ENCODE data around the gene ELOF1.
A peak's percentile ranks its signal among the peaks of the same experiment; 100 is the strongest.

The ELOF1 gene

DNA sequence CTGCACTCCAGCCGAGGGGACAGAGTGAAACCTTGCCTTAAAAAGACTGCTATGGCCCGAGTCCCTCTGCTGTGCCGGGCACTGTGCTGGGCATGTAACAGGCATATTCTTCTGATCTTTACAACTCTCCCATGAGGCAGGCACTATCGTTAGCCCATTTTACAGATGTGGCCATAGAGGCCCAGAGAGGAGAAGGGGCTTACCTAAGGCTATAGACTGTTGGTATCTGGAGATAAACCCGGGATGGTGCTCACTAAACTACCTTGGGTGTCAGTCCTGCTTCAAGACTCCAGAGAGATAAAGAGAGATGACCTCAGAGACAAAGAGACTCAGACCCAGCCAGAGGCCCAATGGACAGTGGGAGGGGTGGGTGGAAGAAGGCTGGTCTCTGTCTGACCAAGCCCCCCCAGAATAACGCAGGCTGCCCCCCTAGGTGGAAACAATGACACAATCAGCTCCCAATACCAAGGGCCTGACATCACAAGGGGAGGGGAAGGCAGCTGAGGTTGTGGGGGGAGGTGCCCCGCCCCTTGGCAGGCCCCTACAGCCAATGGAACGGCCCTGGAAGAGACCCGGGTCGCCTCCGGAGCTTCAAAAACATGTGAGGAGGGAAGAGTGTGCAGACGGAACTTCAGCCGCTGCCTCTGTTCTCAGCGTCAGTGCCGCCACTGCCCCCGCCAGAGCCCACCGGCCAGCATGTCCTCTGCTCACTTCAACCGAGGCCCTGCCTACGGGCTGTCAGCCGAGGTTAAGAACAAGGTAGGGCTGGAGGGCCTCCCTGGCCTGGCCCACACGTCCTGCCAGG, 20.6 kb downstream of the ELOF1 start, which contains the start of gene CNN1:
Gene CNN1 (plus strand): TSS at position 620 of the 805 bp plus-strand sequence. CDS start 77 bp downstream, at position 697.
- no peak within 1 kb of the TSS for H3K27ac ChIP-seq
- no peaks in the 10 kb centered on the region for H3K4me1 ChIP-seq
- H3K4me3 ChIP-seq (ENCODE audit: low read depth, low read length) = no peak within 1 kb of the TSS
- H3K27me3 ChIP-seq (ENCODE audit: control insufficient read depth, insufficient read depth, low read length) = no peaks in the 10 kb centered on the region
- no peaks in the 10 kb centered on the region for H3K36me3 ChIP-seq (ENCODE audit: control insufficient read depth, insufficient read depth, low read length)
- H2AFZ ChIP-seq = peak within 1 kb of the TSS; percentile 75
- no peaks in the 10 kb centered on the region for H3K79me2 ChIP-seq
- no peaks in the 10 kb centered on the region for H3K9me3 ChIP-seq (ENCODE audit: control insufficient read depth, low read length)
- H3K4me2 ChIP-seq (ENCODE audit: low read length) = no peak within 1 kb of the TSS
- TF ChIP-seq, protein P1, sequence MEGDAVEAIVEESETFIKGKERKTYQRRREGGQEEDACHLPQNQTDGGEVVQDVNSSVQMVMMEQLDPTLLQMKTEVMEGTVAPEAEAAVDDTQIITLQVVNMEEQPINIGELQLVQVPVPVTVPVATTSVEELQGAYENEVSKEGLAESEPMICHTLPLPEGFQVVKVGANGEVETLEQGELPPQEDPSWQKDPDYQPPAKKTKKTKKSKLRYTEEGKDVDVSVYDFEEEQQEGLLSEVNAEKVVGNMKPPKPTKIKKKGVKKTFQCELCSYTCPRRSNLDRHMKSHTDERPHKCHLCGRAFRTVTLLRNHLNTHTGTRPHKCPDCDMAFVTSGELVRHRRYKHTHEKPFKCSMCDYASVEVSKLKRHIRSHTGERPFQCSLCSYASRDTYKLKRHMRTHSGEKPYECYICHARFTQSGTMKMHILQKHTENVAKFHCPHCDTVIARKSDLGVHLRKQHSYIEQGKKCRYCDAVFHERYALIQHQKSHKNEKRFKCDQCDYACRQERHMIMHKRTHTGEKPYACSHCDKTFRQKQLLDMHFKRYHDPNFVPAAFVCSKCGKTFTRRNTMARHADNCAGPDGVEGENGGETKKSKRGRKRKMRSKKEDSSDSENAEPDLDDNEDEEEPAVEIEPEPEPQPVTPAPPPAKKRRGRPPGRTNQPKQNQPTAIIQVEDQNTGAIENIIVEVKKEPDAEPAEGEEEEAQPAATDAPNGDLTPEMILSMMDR (IDR thresholded peaks at IDR 0.05) = no peak
- H3K9ac ChIP-seq = no peak within 1 kb of the TSS

DNA sequence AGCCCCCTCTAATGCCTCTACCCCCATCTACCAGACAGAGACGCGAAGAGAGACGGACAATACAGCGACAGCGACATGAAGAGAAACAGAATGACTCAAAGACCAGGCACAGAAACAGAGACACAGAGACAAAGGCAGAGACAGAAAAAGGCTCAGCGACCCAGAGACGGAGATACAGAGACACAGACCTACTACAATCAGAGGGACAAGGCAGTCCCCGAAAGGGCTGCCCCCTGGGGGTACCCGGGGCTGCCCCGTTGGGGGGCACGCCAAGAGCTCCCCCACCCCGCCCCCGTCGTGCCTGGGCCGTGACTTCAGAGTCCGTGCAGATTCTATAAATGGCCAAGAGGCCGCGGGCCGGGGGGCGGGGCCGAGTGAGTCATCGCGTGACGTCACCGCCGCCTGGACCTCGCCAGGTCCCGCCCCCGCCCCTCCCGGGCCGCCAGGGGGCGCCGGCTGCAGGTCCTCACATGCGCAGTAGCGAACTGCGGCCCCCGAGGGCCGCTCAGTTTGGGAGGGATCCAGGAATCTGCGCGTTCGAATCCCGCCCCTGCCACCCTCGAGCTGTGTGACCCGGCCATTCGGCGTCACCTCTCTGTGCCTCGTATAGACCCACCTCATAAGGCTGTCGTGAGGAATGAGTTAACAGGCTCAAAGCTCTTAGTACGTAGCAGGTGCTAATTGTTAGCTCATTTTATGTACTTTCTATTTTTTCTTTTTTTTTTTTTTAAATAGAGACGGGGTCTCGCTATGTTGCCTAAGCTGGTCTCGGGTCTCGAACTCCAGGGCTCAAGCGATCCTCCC, 23.0 kb downstream of the ELOF1 start:
- Histone ChIP-seq H3K36me3 (ENCODE audit: control insufficient read depth, insufficient read depth, low read length) (no peaks in the 10 kb centered on the region), H3K9ac (no peak overlapping the region), H3K27me3 (ENCODE audit: control insufficient read depth, insufficient read depth, low read length) (no peaks in the 10 kb centered on the region), H3K4me2 (ENCODE audit: low read length) (peak overlapping the region; percentile 64), H3K9me3 (ENCODE audit: control insufficient read depth, low read length) (no peaks in the 10 kb centered on the region), H2AFZ (peak overlapping the region; percentile 87), H3K4me3 (ENCODE audit: low read depth, low read length) (peak overlapping the region; percentile 42), H3K79me2 (no peaks in the 10 kb centered on the region), H3K4me1 (no peaks in the 10 kb centered on the region), H3K27ac (peak overlapping the region; percentile 72)
- TF ChIP-seq, protein P1 (IDR thresholded peaks at IDR 0.05) = peak; percentile 95

DNA sequence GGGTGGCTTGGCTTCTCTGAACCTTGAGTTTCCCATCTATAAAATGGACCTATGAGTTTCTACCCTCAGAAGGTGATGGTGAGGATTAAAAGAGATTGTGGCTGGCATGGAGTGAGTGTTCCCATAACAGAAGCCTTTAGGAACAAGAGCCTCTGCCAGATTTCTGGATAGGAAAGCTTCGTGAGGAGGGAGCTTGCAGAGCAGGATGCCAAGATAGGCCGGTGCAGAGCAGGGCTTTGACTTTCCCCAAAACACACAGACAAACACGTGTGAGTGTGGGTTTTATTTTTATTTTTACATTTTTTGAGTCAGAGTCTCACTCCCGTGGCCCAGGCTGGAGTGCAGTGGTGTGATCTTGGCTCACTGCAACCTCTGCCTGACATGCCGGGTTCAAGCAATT, 24.1 kb downstream of the ELOF1 start:
- H3K27ac ChIP-seq = no peak overlapping the region
- TF ChIP-seq, protein P1 (IDR thresholded peaks at IDR 0.05) = no peak

DNA sequence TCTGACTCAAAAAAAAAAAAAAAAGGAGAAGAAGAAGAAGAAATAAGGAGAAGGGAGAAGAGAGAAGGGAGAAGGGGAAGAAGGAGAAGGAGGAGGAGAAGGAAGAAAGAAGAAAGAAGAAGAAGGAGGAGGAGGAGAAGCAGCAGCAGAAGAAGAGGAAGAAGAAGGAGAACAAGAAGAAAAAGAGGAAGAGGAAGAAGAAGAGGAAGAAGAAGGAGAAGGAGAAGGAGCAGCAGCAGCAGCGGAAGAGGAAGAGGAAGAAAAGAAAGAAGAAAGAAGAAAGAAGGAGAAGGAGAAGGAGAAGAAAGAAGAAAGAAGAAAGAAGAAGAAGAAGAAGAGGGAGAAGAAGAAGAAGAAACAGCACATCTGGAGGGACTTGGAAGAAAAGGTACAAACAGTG, 24.5 kb downstream of the ELOF1 start:
- H3K27me3 ChIP-seq (ENCODE audit: control insufficient read depth, insufficient read depth, low read length) = no peaks in the 10 kb centered on the region
- H3K79me2 ChIP-seq = no peaks in the 10 kb centered on the region
- TF ChIP-seq, protein P1 (IDR thresholded peaks at IDR 0.05) = no peak
- no peaks in the 10 kb centered on the region for H3K36me3 ChIP-seq (ENCODE audit: control insufficient read depth, insufficient read depth, low read length)
- H3K9me3 ChIP-seq (ENCODE audit: control insufficient read depth, low read length) = no peaks in the 10 kb centered on the region
- no peak overlapping the region for H3K4me3 ChIP-seq (ENCODE audit: low read depth, low read length)
- no peak overlapping the region for H3K27ac ChIP-seq
- no peak overlapping the region for H3K9ac ChIP-seq
- H2AFZ ChIP-seq = peak overlapping the region; percentile 22
- no peak overlapping the region for H3K4me2 ChIP-seq (ENCODE audit: low read length)
- peaks cover 5% of the 10 kb centered on the region for H3K4me1 ChIP-seq

More for the DNA sequence above, 24.1 kb downstream of the ELOF1 start:
- H3K36me3 ChIP-seq (ENCODE audit: control insufficient read depth, insufficient read depth, low read length) = no peaks in the 10 kb centered on the region
- H3K27me3 ChIP-seq (ENCODE audit: control insufficient read depth, insufficient read depth, low read length) = no peaks in the 10 kb centered on the region
- no peak overlapping the region for H3K4me2 ChIP-seq (ENCODE audit: low read length)
- H2AFZ ChIP-seq = peak overlapping the region; percentile 22
- H3K4me1 ChIP-seq = peaks cover 5% of the 10 kb centered on the region
- H3K9ac ChIP-seq = no peak overlapping the region
- H3K4me3 ChIP-seq (ENCODE audit: low read depth, low read length) = no peak overlapping the region
- H3K79me2 ChIP-seq = no peaks in the 10 kb centered on the region
- H3K9me3 ChIP-seq (ENCODE audit: control insufficient read depth, low read length) = no peaks in the 10 kb centered on the region
